Natural killer cell (primary cell): Measurements from ENCODE around the gene OPA3. TPM values are rescaled to one million over a fixed set of nuclear protein-coding genes. Genes with fewer than 3 reads are reported as not detected.

ENCODE experiments used
- ATAC-seq, 3 donors: fragments of 150-1000 bp in 2 of 3; fragments of 200-7000 bp in 1 of 3; cut with Tn5 transposase; 1 replicate in 1 of 3; 2 replicates in 2 of 3; pipeline ENCODE4 v1.10.0; 2021; ENCODE audit warnings: mild to moderate bottlenecking in 2 of 3, moderate library complexity in 2 of 3
- DNase-seq, 2 donors: peaks; one replicate each; pipeline versions ENCODE4 v3.0.0 to v3.0.0-alpha.2; 2013 to 2021; ENCODE audit warnings: mixed read lengths in 1 of 2
- H3K27ac ChIP-seq: one replicate; pipeline ENCODE4 v1.5.1; 2013; ENCODE audit warnings: mild to moderate bottlenecking, low read length
- H3K27me3 ChIP-seq: one replicate; pipeline ENCODE4 v1.6.1; 2013; ENCODE audit warnings: low read length; ENCODE audit not compliant: control insufficient read depth, insufficient read depth
- H3K36me3 ChIP-seq: one replicate; pipeline ENCODE4 v1.6.1; 2013; ENCODE audit warnings: low read length; ENCODE audit not compliant: control insufficient read depth, insufficient read depth
- H3K4me1 ChIP-seq: one replicate; pipeline ENCODE4 v1.6.1; 2013; ENCODE audit warnings: low read length; ENCODE audit not compliant: control insufficient read depth, insufficient read depth
- H3K4me3 ChIP-seq: one replicate; pipeline ENCODE4 v1.5.1; 2013; ENCODE audit warnings: low read length
- H3K9me3 ChIP-seq: one replicate; pipeline ENCODE4 v1.6.1; 2013; ENCODE audit warnings: low read length; ENCODE audit not compliant: control insufficient read depth, insufficient read depth
- H3K27ac Mint-ChIP-seq, 2 donors: one replicate each; pipeline ENCODE4 v1.8.0; 2022; ENCODE audit warnings: mild to moderate bottlenecking in 2 of 2, mixed read lengths in 2 of 2, moderate library complexity in 1 of 2
- H3K27me3 Mint-ChIP-seq, 2 donors: one replicate each; pipeline ENCODE4 v1.8.0; 2022; ENCODE audit warnings: low read depth in 2 of 2, mixed read lengths in 2 of 2
- H3K36me3 Mint-ChIP-seq: one replicate; pipeline ENCODE4 v1.8.0; 2022; ENCODE audit warnings: mixed read lengths
- H3K4me1 Mint-ChIP-seq, 2 donors: one replicate each; pipeline ENCODE4 v1.8.0; 2022; ENCODE audit warnings: mixed read lengths in 2 of 2
- H3K4me3 Mint-ChIP-seq: one replicate; pipeline ENCODE4 v1.8.0; 2022; ENCODE audit warnings: mild to moderate bottlenecking, moderate library complexity, mixed read lengths
- H3K9me3 Mint-ChIP-seq, 2 donors: one replicate each; pipeline ENCODE4 v1.8.0; 2022; ENCODE audit warnings: mixed read lengths in 2 of 2
- WGBS: methylation state at CpG from one replicate; pipeline ENCODE4 v1.1.7; 2013; ENCODE audit warnings: missing lambda C conversion rate; ENCODE audit not compliant: insufficient coverage; 5-methylcytosine and 5-hydroxymethylcytosine counted together
- intact Hi-C: fragments of 100-400 bp; cut with micrococcal nuclease; formaldehyde crosslinking; loops from one replicate; pipeline ENCODE4 v1.14.2; 2022
- total RNA-seq, 4 donors: library from RNA; stranded (reverse); fragments of 120-200 nt in 1 of 4; gene quantifications; one replicate each; pipeline versions ENCODE4 v1.2.3 to v1.2.4, GENCODE V29; 2013 to 2022
- TF ChIP-seq, protein P1 (sequence below): fragments of 200-600 bp; IDR thresholded peaks from one replicate; pipeline ENCODE4 v1.8.0; 2022; ENCODE audit warnings: antibody characterized with exemption

OPA3 gene
- total RNA-seq, 3 donors from 2014 or later (not counting 1 experiment from before 2014, with no cell fraction given), result 8.2 to 10.4 (median 9.0) TPM

- peaks cover 75% of the 10 kb centered on the region for H3K36me3 ChIP-seq
- Mint-ChIP-seq H3K36me3 (no peaks in the 10 kb centered on the region), H3K4me3 (no peak overlapping the region), H3K4me1 (peaks cover 20 to 27% of the 10 kb centered on the region in 2 donors), H3K27me3 (no peaks in the 10 kb centered on the region), H3K9me3 (no peaks in the 10 kb centered on the region), H3K27ac (peak overlapping the region in 1 of 2 donors; percentile 78)
- WGBS, result 95% methylated on average over 15 of the region's 15 CpGs
- DNase-seq, result no peak
- intact Hi-C loops, result loop anchor here (5.0 kb wide), 1 partner anchor 33 kb away; no protein-coding TSS in a partner anchor
- H3K9me3 ChIP-seq, result no peaks in the 10 kb centered on the region
- H3K27ac ChIP-seq, result no peak overlapping the region
- no peaks in the 10 kb centered on the region for H3K27me3 ChIP-seq
- TF ChIP-seq, protein P1, sequence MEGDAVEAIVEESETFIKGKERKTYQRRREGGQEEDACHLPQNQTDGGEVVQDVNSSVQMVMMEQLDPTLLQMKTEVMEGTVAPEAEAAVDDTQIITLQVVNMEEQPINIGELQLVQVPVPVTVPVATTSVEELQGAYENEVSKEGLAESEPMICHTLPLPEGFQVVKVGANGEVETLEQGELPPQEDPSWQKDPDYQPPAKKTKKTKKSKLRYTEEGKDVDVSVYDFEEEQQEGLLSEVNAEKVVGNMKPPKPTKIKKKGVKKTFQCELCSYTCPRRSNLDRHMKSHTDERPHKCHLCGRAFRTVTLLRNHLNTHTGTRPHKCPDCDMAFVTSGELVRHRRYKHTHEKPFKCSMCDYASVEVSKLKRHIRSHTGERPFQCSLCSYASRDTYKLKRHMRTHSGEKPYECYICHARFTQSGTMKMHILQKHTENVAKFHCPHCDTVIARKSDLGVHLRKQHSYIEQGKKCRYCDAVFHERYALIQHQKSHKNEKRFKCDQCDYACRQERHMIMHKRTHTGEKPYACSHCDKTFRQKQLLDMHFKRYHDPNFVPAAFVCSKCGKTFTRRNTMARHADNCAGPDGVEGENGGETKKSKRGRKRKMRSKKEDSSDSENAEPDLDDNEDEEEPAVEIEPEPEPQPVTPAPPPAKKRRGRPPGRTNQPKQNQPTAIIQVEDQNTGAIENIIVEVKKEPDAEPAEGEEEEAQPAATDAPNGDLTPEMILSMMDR, result no peak
- peaks cover 28% of the 10 kb centered on the region for H3K4me1 ChIP-seq
- no peak overlapping the region for H3K4me3 ChIP-seq
- ATAC-seq, result no peak
Measured at GRCh38 chr19:45524575-45525129, 60.0 kb downstream of the OPA3 start.

GRCh38 chr19:45523642-45524256 lies 60.9 kb downstream of the OPA3 start:
- peak; percentile 99 to 100 (median 99) for ATAC-seq
- Mint-ChIP-seq H3K9me3 (no peaks in the 10 kb centered on the region), H3K27me3 (no peaks in the 10 kb centered on the region), H3K4me1 (peaks cover 20 to 22% of the 10 kb centered on the region in 2 donors), H3K36me3 (no peaks in the 10 kb centered on the region), H3K27ac (peak overlapping the region; percentile 75 to 78), H3K4me3 (no peak overlapping the region)
- Histone ChIP-seq H3K27ac (peak overlapping the region; percentile 13), H3K4me3 (no peak overlapping the region), H3K4me1 (peaks cover 19% of the 10 kb centered on the region), H3K27me3 (no peaks in the 10 kb centered on the region), H3K9me3 (no peaks in the 10 kb centered on the region), H3K36me3 (peaks cover 79% of the 10 kb centered on the region)
- 62% methylated on average over 8 of the region's 9 CpGs for WGBS
- DNase-seq, result peak; percentile 70 to 90
- TF ChIP-seq, protein P1, result peak; percentile 75
- intact Hi-C loops, result loop anchor here (1.0 to 5.0 kb wide), 4 partner anchors 34 to 169 kb away; partner anchors contain the start of gene QPCTL

DNA sequence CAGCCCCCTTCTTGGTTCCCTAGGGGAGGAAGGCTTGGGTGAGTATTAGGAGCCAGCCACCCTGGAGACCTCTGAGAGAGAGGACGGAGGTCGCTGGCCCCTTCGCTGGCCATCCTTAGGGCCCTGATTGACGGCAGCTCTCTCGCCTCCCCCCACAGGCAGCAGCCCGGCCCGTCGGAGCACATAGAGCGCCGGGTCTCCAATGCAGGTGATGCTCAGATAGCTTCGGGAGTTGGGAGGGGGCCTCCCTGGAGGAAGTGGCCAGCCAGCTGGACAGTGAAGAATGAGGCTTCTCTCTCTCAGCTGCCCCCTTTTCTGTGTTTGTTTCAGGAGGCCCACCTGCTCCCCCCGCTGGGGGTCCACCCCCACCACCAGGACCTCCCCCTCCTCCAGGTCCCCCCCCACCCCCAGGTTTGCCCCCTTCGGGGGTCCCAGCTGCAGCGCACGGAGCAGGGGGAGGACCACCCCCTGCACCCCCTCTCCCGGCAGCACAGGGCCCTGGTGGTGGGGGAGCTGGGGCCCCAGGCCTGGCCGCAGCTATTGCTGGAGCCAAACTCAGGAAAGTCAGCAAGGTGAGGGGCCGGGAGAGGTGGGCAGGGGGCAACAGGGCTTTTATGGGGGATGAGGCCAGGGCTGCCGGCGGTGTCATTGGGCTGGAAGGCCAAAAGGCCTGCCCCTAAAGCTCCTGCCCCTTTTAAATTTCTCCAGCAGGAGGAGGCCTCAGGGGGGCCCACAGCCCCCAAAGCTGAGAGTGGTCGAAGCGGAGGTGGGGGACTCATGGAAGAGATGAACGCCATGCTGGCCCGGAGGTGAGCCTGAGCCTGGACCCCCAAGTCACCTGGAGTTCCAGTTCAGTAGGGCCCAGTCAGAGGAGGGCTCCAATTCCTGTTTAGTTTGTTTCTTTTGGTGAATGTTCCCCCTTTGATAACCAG lies 62.3 kb downstream of the OPA3 start:
- no peak overlapping the region for H3K27ac ChIP-seq
- 92% methylated on average over 22 of the region's 24 CpGs for WGBS
- Mint-ChIP-seq H3K27me3 (no peaks in the 10 kb centered on the region), H3K36me3 (no peaks in the 10 kb centered on the region), H3K4me3 (no peak overlapping the region), H3K9me3 (no peaks in the 10 kb centered on the region), H3K4me1 (peaks cover 9 to 12% of the 10 kb centered on the region in 2 donors), H3K27ac (no peak overlapping the region)
- TF ChIP-seq, protein P1, result no peak
- no peaks in the 10 kb centered on the region for H3K9me3 ChIP-seq
- no peak overlapping the region for H3K4me3 ChIP-seq
- DNase-seq (no peak), ATAC-seq (no peak)
- intact Hi-C loops, result loop anchor here (2.0 to 5.0 kb wide), 2 partner anchors 35 to 121 kb away; no protein-coding TSS in a partner anchor
- H3K4me1 ChIP-seq, result peaks cover 17% of the 10 kb centered on the region
- no peaks in the 10 kb centered on the region for H3K27me3 ChIP-seq
- H3K36me3 ChIP-seq, result peaks cover 82% of the 10 kb centered on the region
